H9 (cell line): ENCODE measurements around the gene ARPC1A. TPM values are rescaled to one million over a fixed set of nuclear protein-coding genes. Genes with fewer than 3 reads are reported as not detected.
"Not testable (repeated sequence)": the region's sequence is repeated elsewhere in the genome, so short reads cannot be mapped to it uniquely, and the experiment has no call there.

Experiments used
- DNase-seq: peaks from one replicate; pipeline ENCODE4 v3.0.0-alpha.2; 2017
- H2AFZ ChIP-seq: one replicate; pipeline ENCODE4 v1.6.1; 2013; ENCODE audit warnings: mild to moderate bottlenecking, low read length, control low read depth, moderate library complexity
- H2AK5ac ChIP-seq: 2 replicates; pipeline ENCODE4 v1.6.1; 2013; ENCODE audit warnings: low read length, control low read depth, mixed read lengths; ENCODE audit not compliant: insufficient read length
- H2BK120ac ChIP-seq: one replicate; pipeline ENCODE4 v1.6.1; 2013; ENCODE audit warnings: low read depth, mild to moderate bottlenecking, low read length, control low read depth, inconsistent platforms; ENCODE audit not compliant: poor library complexity, severe bottlenecking
- H2BK12ac ChIP-seq: 2 replicates; pipeline ENCODE4 v1.6.1; 2013; ENCODE audit warnings: low read length, control low read depth, mixed read lengths, low read depth; ENCODE audit not compliant: insufficient read length
- H2BK15ac ChIP-seq: 2 replicates; pipeline ENCODE4 v1.6.1; 2013; ENCODE audit warnings: low read depth, low read length, control low read depth
- H2BK20ac ChIP-seq: one replicate; pipeline ENCODE4 v1.6.1; 2013; ENCODE audit warnings: low read depth, mild to moderate bottlenecking, low read length, control low read depth, inconsistent platforms; ENCODE audit not compliant: poor library complexity, severe bottlenecking
- H2BK5ac ChIP-seq: 2 replicates; pipeline ENCODE4 v1.6.1; 2013; ENCODE audit warnings: low read length, control low read depth, mixed read lengths; ENCODE audit not compliant: insufficient read length
- H3K14ac ChIP-seq: 2 replicates; pipeline ENCODE4 v1.6.1; 2013; ENCODE audit warnings: low read length, control low read depth; ENCODE audit not compliant: insufficient read depth
- H3K18ac ChIP-seq: 2 replicates; pipeline ENCODE4 v1.6.1; 2013; ENCODE audit warnings: low read depth, mild to moderate bottlenecking, mixed read lengths, low read length, control low read depth; ENCODE audit not compliant: insufficient read length
- H3K23ac ChIP-seq: 2 replicates; pipeline ENCODE4 v1.6.1; 2013; ENCODE audit warnings: low read length, control low read depth, mixed read lengths, low read depth; ENCODE audit not compliant: insufficient read length
- H3K23me2 ChIP-seq: 2 replicates; pipeline ENCODE4 v1.6.1; 2013; ENCODE audit warnings: low read depth, mild to moderate bottlenecking, mixed read lengths, low read length, control low read depth; ENCODE audit not compliant: insufficient read length, poor library complexity, severe bottlenecking
- H3K27ac ChIP-seq: 2 replicates; pipeline ENCODE4 v1.5.1; 2013; ENCODE audit warnings: low read length, control low read depth, mixed read lengths, low read depth; ENCODE audit not compliant: insufficient read length
- H3K27me3 ChIP-seq: 2 replicates; pipeline ENCODE4 v1.6.1; 2013; ENCODE audit warnings: low read length, control low read depth, inconsistent platforms; ENCODE audit not compliant: insufficient read depth
- H3K4ac ChIP-seq: 2 replicates; pipeline ENCODE4 v1.6.1; 2013; ENCODE audit warnings: low read depth, mild to moderate bottlenecking, control low read depth, inconsistent platforms, low read length, moderate library complexity
- H3K4me1 ChIP-seq: 2 replicates; pipeline ENCODE4 v1.6.1; 2013; ENCODE audit warnings: low read length, control low read depth, inconsistent platforms; ENCODE audit not compliant: insufficient read depth
- H3K4me2 ChIP-seq: 2 replicates; pipeline ENCODE4 v1.6.1; 2013; ENCODE audit warnings: low read length, control low read depth, mixed read lengths; ENCODE audit not compliant: insufficient read length, insufficient read depth
- H3K56ac ChIP-seq: 2 replicates; pipeline ENCODE4 v1.6.1; 2013; ENCODE audit warnings: low read depth, mild to moderate bottlenecking, mixed read lengths, low read length, control low read depth; ENCODE audit not compliant: insufficient read length
- H3K79me1 ChIP-seq: 2 replicates; pipeline ENCODE4 v1.6.1; 2013; ENCODE audit warnings: low read depth, mild to moderate bottlenecking, moderate library complexity, low read length, control low read depth, inconsistent platforms; ENCODE audit not compliant: insufficient read depth, poor library complexity, severe bottlenecking
- H3K79me2 ChIP-seq: 2 replicates; pipeline ENCODE4 v1.6.1; 2013; ENCODE audit warnings: low read length, control low read depth, inconsistent platforms; ENCODE audit not compliant: insufficient read depth
- H3K9ac ChIP-seq: 2 replicates; pipeline ENCODE4 v1.6.1; 2013; ENCODE audit warnings: low read length, control low read depth, mixed read lengths; ENCODE audit not compliant: insufficient read length; ENCODE audit errors: extremely low read depth
- H3K9me3 ChIP-seq: one replicate; pipeline ENCODE4 v1.6.1; 2013; ENCODE audit warnings: low read depth, low read length, inconsistent platforms; ENCODE audit not compliant: control insufficient read depth
- H3T11ph ChIP-seq: one replicate; pipeline ENCODE4 v1.6.1; 2013; ENCODE audit warnings: mild to moderate bottlenecking, low read length, control low read depth, inconsistent platforms
- H4K20me1 ChIP-seq: one replicate; pipeline ENCODE4 v1.6.1; 2013; ENCODE audit not compliant: control insufficient read depth, insufficient read length, insufficient read depth
- H4K5ac ChIP-seq: 2 replicates; pipeline ENCODE4 v1.6.1; 2013; ENCODE audit warnings: low read depth, mild to moderate bottlenecking, mixed read lengths, low read length, control low read depth; ENCODE audit not compliant: insufficient read length
- H4K8ac ChIP-seq: replicated peaks from 2 replicates; pipeline ENCODE4 v1.6.1; 2013; ENCODE audit warnings: low read length, control low read depth, mixed read lengths, low read depth; ENCODE audit not compliant: insufficient read length
- H4K91ac ChIP-seq: 2 replicates; pipeline ENCODE4 v1.6.1; 2013; ENCODE audit warnings: low read depth, mild to moderate bottlenecking, moderate library complexity, mixed read lengths, low read length, control low read depth; ENCODE audit not compliant: insufficient read length
- H3K27ac Mint-ChIP-seq, 3 experiments: 2 replicates in 2 of 3; 3 replicates in 1 of 3; pipeline ENCODE4 v1.8.0; 2020 to 2021; ENCODE audit warnings: mixed read lengths in 3 of 3, mild to moderate bottlenecking in 1 of 3, moderate library complexity in 1 of 3
- H3K27me3 Mint-ChIP-seq: 2 replicates; pipeline ENCODE4 v1.8.0; 2021; ENCODE audit warnings: low read depth, mild to moderate bottlenecking, moderate library complexity, mixed read lengths
- H3K36me3 Mint-ChIP-seq, 3 experiments: 2 replicates in 2 of 3; 3 replicates in 1 of 3; pipeline ENCODE4 v1.8.0; 2020 to 2021; ENCODE audit warnings: low read depth in 3 of 3, mixed read lengths in 3 of 3; ENCODE audit not compliant: insufficient read depth in 1 of 3
- H3K4me1 Mint-ChIP-seq, 2 experiments: 2 replicates each; pipeline ENCODE4 v1.8.0; 2020; ENCODE audit warnings: mixed read lengths in 2 of 2
- H3K4me3 Mint-ChIP-seq, 2 experiments: 2 replicates in 1 of 2; 3 replicates in 1 of 2; pipeline ENCODE4 v1.8.0; 2020 to 2021; ENCODE audit warnings: mild to moderate bottlenecking in 2 of 2, mixed read lengths in 2 of 2, moderate library complexity in 1 of 2
- H3K9me3 Mint-ChIP-seq, 2 experiments: 2 replicates in 1 of 2; 3 replicates in 1 of 2; pipeline ENCODE4 v1.8.0; 2020; ENCODE audit warnings: mild to moderate bottlenecking in 2 of 2, mixed read lengths in 2 of 2, moderate library complexity in 1 of 2
- WGBS: extraction: QIAGEN DNeasy Blood & Tissue Kit; methylation state at CpG from one replicate; pipeline ENCODE4 v1.1.7; 2013; ENCODE audit warnings: missing lambda C conversion rate, low lambda C conversion rate, mixed read lengths; ENCODE audit not compliant: insufficient read length; ENCODE audit errors: extremely low coverage; 5-methylcytosine and 5-hydroxymethylcytosine counted together
- total RNA-seq: library from RNA; stranded (reverse); gene quantifications from 2 replicates; pipeline ENCODE4 v1.2.1, GENCODE V29; 2021
- TF ChIP-seq, protein P1 (sequence below): fragments of 200-600 bp; sonication (generic); conservative IDR thresholded peaks from 3 replicates; pipeline ENCODE4 v1.8.0; 2021; ENCODE audit warnings: antibody characterized with exemption, mild to moderate bottlenecking

The ARPC1A gene
- total RNA-seq, 1 experiment from 2014 or later: 169 TPM

- no peak overlapping the region for H2BK20ac ChIP-seq
- no peak overlapping the region for H2AK5ac ChIP-seq
- no CpG with 5 or more reads among the region's 9 CpGs for WGBS
- no peaks in the 10 kb centered on the region for H3K79me2 ChIP-seq
- no peak for DNase-seq
- no peaks in the 10 kb centered on the region for H3K27me3 ChIP-seq
- H2BK12ac ChIP-seq: no peak overlapping the region
- H3K9me3 ChIP-seq: no peaks in the 10 kb centered on the region
- H3K4me1 Mint-ChIP-seq: no peaks in the 10 kb centered on the region; a peak in 1 of 4 replicates
- H3K4ac ChIP-seq: no peak overlapping the region
- no peak overlapping the region for H2BK15ac ChIP-seq
- no peak overlapping the region for H4K5ac ChIP-seq
- H3T11ph ChIP-seq: no peak overlapping the region
- H3K56ac ChIP-seq: no peak overlapping the region
- no peak overlapping the region for H3K18ac ChIP-seq
- TF ChIP-seq, protein P1, sequence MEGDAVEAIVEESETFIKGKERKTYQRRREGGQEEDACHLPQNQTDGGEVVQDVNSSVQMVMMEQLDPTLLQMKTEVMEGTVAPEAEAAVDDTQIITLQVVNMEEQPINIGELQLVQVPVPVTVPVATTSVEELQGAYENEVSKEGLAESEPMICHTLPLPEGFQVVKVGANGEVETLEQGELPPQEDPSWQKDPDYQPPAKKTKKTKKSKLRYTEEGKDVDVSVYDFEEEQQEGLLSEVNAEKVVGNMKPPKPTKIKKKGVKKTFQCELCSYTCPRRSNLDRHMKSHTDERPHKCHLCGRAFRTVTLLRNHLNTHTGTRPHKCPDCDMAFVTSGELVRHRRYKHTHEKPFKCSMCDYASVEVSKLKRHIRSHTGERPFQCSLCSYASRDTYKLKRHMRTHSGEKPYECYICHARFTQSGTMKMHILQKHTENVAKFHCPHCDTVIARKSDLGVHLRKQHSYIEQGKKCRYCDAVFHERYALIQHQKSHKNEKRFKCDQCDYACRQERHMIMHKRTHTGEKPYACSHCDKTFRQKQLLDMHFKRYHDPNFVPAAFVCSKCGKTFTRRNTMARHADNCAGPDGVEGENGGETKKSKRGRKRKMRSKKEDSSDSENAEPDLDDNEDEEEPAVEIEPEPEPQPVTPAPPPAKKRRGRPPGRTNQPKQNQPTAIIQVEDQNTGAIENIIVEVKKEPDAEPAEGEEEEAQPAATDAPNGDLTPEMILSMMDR: peak; percentile 51; the same call in 2 of the 3 replicates
- no peak overlapping the region for H2BK5ac ChIP-seq
- no peak overlapping the region for H3K14ac ChIP-seq
- no peaks in the 10 kb centered on the region for H4K20me1 ChIP-seq
- H3K4me1 ChIP-seq: no peaks in the 10 kb centered on the region
- no peak overlapping the region for H4K91ac ChIP-seq
- no peak overlapping the region for H2BK120ac ChIP-seq
- no peak overlapping the region for H2AFZ ChIP-seq
- H3K27ac ChIP-seq: no peak overlapping the region
- no peak overlapping the region for H3K27ac Mint-ChIP-seq
- no peak overlapping the region for H3K23ac ChIP-seq
- no peaks in the 10 kb centered on the region; a peak in 1 of 5 replicates for H3K9me3 Mint-ChIP-seq
- no peaks in the 10 kb centered on the region for H3K79me1 ChIP-seq
- no peaks in the 10 kb centered on the region; the same call in 1 of the 2 replicates for H3K27me3 Mint-ChIP-seq
- H3K4me2 ChIP-seq: no peak overlapping the region
- H3K36me3 Mint-ChIP-seq: peaks cover 11 to 48% (median 24%) of the 10 kb centered on the region in 3 experiments; a peak in 6 of 7 replicates
- H3K9ac ChIP-seq: no peak overlapping the region
- peaks cover 2% of the 10 kb centered on the region for H3K23me2 ChIP-seq
- H4K8ac ChIP-seq: no peak overlapping the region
- no peak overlapping the region for H3K4me3 Mint-ChIP-seq
Measured at GRCh38 chr7:99386584-99387238, 61.0 kb downstream of the ARPC1A start.

DNA sequence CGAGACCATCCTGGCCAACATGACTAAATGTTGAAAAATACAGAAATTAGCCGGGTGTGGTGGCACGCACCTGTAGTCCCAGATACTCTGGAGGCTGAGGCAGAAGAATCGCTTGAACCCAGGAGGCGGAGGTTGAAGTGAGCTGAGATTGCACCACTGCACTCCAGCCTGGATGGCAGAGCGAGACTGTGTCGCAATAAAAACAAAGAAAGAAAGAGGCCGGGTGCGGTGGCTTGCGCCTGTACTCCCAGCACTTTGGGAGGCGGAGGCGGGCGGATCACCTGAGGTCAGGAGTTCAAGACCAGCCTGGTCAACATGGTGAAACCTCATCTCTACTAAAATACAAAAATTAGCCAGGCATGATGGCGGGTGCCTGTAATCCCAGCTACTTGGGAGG lies 61.5 kb downstream of the ARPC1A start:
- no CpG with 5 or more reads among the region's 14 CpGs for whole genome bisulfite sequencing
- H3K9me3 ChIP-seq, H3K27ac ChIP-seq: not testable (repeated sequence)

More for the DNA sequence above, 61.5 kb downstream of the ARPC1A start:
- not testable (repeated sequence) for H2BK15ac ChIP-seq, H3K56ac ChIP-seq, H3K27me3 ChIP-seq, H3K18ac ChIP-seq, H2AFZ ChIP-seq, H3K4me3 Mint-ChIP-seq, H2BK5ac ChIP-seq, H3K23me2 ChIP-seq, H3K27me3 Mint-ChIP-seq, H3T11ph ChIP-seq, H2BK120ac ChIP-seq, H3K4me1 Mint-ChIP-seq, H3K27ac Mint-ChIP-seq, H2AK5ac ChIP-seq, H3K4ac ChIP-seq, H4K5ac ChIP-seq, H3K9ac ChIP-seq, H3K9me3 Mint-ChIP-seq, H4K8ac ChIP-seq, H3K23ac ChIP-seq, H4K91ac ChIP-seq, H3K14ac ChIP-seq, H3K79me2 ChIP-seq, DNase-seq, H3K79me1 ChIP-seq, H2BK20ac ChIP-seq, H3K4me1 ChIP-seq, H4K20me1 ChIP-seq, H3K4me2 ChIP-seq, H2BK12ac ChIP-seq
- H3K36me3 Mint-ChIP-seq: peaks cover 14 to 52% (median 24%) of the 10 kb centered on the region in 3 experiments
